Adrenal gland (tissue), 12 donors: ENCODE data around the gene RPTOR. TPM values are rescaled to one million over a fixed set of nuclear protein-coding genes. Genes with fewer than 3 reads are reported as not detected.

Experiments
- DNase-seq, 7 donors: peaks; one replicate each; pipeline ENCODE4 v3.0.0-alpha.2; 2019 to 2020
- H3K27ac ChIP-seq, 5 donors: fragments of 200-600 bp; sonication (generic) in 4 of 5; 1 replicate in 3 of 5; 2 replicates in 2 of 5; pipeline versions ENCODE4 v1.5.1 to v1.8.0; 2016 to 2020; ENCODE audit warnings: mild to moderate bottlenecking in 1 of 5
- H3K27me3 ChIP-seq: fragments of 200-600 bp; 2 replicates; pipeline ENCODE4 v1.8.0; 2021
- H3K36me3 ChIP-seq, 2 donors: fragments of 200-600 bp; replicated peaks in 1 of 2; 1 replicate in 1 of 2; 2 replicates in 1 of 2; pipeline versions ENCODE4 v1.5.1 to v1.8.0; 2018 to 2022
- H3K4me1 ChIP-seq, 2 donors: fragments of 200-600 bp; replicated peaks in 1 of 2; 1 replicate in 1 of 2; 2 replicates in 1 of 2; pipeline versions ENCODE4 v1.5.1 to v1.8.0; 2018 to 2021
- H3K4me3 ChIP-seq, 4 donors: fragments of 200-600 bp; sonication (generic) in 3 of 4; one replicate each; pipeline ENCODE4 v1.5.1; 2016 to 2018
- H3K9me3 ChIP-seq, 3 donors: fragments of 200-600 bp; sonication (generic) in 1 of 3; replicated peaks in 1 of 3; 1 replicate in 2 of 3; 2 replicates in 1 of 3; pipeline versions ENCODE4 v1.5.1 to v1.8.0; 2016 to 2021
- POLR2A ChIP-seq, 2 donors: fragments of 450-650 bp; IDR thresholded peaks; one replicate each; pipeline ENCODE4 v1.6.1; 2017; ENCODE audit warnings: antibody characterized with exemption in 2 of 2, mild to moderate bottlenecking in 2 of 2, moderate library complexity in 1 of 2
- WGBS, 4 donors: extraction: QIAGEN DNeasy Blood & Tissue Kit in 2 of 4; methylation state at CpG; one replicate each; pipeline versions ENCODE4 v1.1.5 to v1.1.7; 2013 to 2017; 5-methylcytosine and 5-hydroxymethylcytosine counted together
- intact Hi-C, 2 donors: fragments of 100-400 bp; cut with DNase I; formaldehyde crosslinking; loops; one replicate each; pipeline versions ENCODE4 v1.14.1 to v1.15.0; 2022 to 2023
- polyA plus RNA-seq, 3 donors: library from polyadenylated mRNA; stranded (reverse); fragments of 200-250 nt in 2 of 3; fragments of 350-450 nt in 1 of 3; fragmentation: Illumina TruSeq in 1 of 3; extraction: RNeasy Lipid Tissue Mini Kit (QIAGEN cat#74804) in 1 of 3; gene quantifications; one replicate each; pipeline ENCODE4 v1.2.3, GENCODE V29; 2013 to 2014
- total RNA-seq, 9 donors: library from RNA; depleted of rRNA in 4 of 9; stranded (reverse); fragments of >200 nt in 4 of 9; fragments of 120-200 nt in 1 of 9; fragmentation: NEBNext Ultra II Directional in 1 of 9; extraction: Animal tissue kit (Norgen Biotek cat#: 25700) in 1 of 9; gene quantifications; one replicate each; pipeline versions ENCODE4 v1.1.0 to v1.2.4, GENCODE V29; 2013 to 2023
- TF ChIP-seq, protein P1 (sequence below), 6 experiments: fragments of 450-650 bp in 4 of 6; fragments of 200-600 bp in 2 of 6; sonication (generic) in 1 of 6; IDR thresholded peaks; 1 replicate in 5 of 6; 2 replicates in 1 of 6; pipeline versions ENCODE4 v1.5.1 to v1.8.0; 2016 to 2021; ENCODE audit warnings: antibody characterized with exemption in 6 of 6, mild to moderate bottlenecking in 2 of 6, moderate library complexity in 1 of 6
- donor health status: healthy with polysubstance abuse.
- donor health status: Bipolar disorder and iron deficiency.
- donor health status: DM: yes; HTN: yes; CAD: no.
- donor health status: DM: no; HTN: no; CAD: no.
- donor health status: DM: no; HTN: no; CAD: no.
- donor health status: DM: yes; HTN: yes; CAD: no.

The RPTOR gene
- total and polyA plus RNA-seq, 12 donors, result 9.7 to 53.3 (median 29.7) TPM

DNA sequence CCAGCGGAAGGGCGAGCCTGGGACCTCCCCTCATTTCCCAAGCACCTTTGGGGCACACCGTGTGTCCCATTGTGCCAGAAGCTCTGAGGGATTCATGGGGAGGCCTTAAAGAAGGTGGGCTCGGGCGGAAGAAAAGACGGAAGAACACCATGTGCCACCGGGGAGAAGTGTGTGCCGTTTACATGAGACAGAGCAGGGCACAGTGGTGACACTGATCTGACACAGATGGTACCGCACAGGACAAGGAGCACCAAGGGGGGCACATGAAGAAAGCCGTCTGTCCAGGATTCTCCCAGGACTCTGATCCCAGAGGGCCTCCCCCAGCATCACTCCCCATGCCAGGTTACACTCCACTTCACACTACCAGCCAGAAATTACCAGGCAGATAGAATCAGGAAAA is 318.3 kb downstream of the RPTOR start:
- Histone ChIP-seq H3K36me3 (no peaks in the 10 kb centered on the region), H3K4me1 (peaks cover 5 to 8% of the 10 kb centered on the region in 2 donors), H3K27ac (no peak overlapping the region), H3K4me3 (no peak overlapping the region), H3K9me3 (no peaks in the 10 kb centered on the region), H3K27me3 (no peaks in the 10 kb centered on the region)
- intact Hi-C loops, result loop anchor here in 1 of 2 donors (10.0 kb wide), 1 partner anchor 438 kb away; no protein-coding TSS in a partner anchor
- DNase-seq, result no peak
- WGBS, 4 donors, result 94 to 98% (median 96%) methylated on average over 10 of the region's 10 CpGs
- TF ChIP-seq, protein P1, sequence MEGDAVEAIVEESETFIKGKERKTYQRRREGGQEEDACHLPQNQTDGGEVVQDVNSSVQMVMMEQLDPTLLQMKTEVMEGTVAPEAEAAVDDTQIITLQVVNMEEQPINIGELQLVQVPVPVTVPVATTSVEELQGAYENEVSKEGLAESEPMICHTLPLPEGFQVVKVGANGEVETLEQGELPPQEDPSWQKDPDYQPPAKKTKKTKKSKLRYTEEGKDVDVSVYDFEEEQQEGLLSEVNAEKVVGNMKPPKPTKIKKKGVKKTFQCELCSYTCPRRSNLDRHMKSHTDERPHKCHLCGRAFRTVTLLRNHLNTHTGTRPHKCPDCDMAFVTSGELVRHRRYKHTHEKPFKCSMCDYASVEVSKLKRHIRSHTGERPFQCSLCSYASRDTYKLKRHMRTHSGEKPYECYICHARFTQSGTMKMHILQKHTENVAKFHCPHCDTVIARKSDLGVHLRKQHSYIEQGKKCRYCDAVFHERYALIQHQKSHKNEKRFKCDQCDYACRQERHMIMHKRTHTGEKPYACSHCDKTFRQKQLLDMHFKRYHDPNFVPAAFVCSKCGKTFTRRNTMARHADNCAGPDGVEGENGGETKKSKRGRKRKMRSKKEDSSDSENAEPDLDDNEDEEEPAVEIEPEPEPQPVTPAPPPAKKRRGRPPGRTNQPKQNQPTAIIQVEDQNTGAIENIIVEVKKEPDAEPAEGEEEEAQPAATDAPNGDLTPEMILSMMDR (IDR thresholded peaks at IDR 0.05), result no peak

DNA sequence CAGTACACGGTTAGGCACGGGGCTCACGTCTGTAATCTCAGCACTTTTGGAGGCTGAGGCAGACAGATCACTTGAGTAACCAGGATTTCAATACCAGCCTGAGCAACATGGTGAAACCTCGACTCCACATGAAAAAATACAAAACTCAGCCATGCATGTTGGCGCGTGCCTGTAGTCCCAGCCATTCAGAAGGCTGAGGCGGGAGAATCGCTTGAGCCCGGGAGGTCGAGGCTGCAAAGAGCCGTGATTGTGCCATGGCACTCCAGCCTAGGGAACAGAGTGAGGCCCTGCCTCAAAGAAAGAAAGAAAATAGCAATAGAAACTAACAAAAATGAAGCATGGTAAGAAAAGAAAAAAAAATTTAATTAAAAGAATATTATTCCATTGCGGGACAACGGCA is 319.0 kb downstream of the RPTOR start:
- peaks cover 5 to 8% of the 10 kb centered on the region in 2 donors for H3K4me1 ChIP-seq
- H3K27me3 ChIP-seq, result no peaks in the 10 kb centered on the region
- TF ChIP-seq, protein P1 (IDR thresholded peaks at IDR 0.05), result no peak
- no peak for TF ChIP-seq POLR2A (IDR thresholded peaks at IDR 0.05)
- H3K4me3 ChIP-seq, result no peak overlapping the region
- no peaks in the 10 kb centered on the region for H3K36me3 ChIP-seq
- intact Hi-C loops, result loop anchor here in 1 of 2 donors (10.0 kb wide), 1 partner anchor 439 kb away; no protein-coding TSS in a partner anchor
- no peaks in the 10 kb centered on the region for H3K9me3 ChIP-seq
- no peak overlapping the region for H3K27ac ChIP-seq
- DNase-seq, result peak in 1 of 7 donors; percentile 5
- WGBS, 4 donors, result 95 to 98% (median 98%) methylated on average over 13 of the region's 13 CpGs

DNA sequence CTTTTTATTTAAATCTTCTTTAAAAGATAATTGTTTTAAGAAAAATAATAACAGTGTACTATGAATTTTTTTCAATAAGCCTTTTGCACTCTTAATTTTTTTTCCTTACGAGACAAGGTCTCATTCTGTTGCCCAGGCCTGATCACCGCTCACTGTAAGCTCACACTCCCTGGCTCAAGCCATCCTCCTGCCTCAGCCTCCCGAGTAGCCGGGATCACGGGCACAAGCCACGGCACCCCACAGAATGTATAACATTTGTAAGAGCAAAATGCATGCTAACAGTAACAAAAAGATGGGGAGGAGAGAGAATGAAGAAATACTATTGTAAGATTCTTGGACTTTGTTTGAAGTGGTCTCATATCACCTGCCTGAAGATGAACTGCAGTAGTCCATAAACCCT is 320.1 kb downstream of the RPTOR start:
- 93 to 99% (median 98%) methylated on average over 6 of the region's 6 CpGs for WGBS, 4 donors

DNA sequence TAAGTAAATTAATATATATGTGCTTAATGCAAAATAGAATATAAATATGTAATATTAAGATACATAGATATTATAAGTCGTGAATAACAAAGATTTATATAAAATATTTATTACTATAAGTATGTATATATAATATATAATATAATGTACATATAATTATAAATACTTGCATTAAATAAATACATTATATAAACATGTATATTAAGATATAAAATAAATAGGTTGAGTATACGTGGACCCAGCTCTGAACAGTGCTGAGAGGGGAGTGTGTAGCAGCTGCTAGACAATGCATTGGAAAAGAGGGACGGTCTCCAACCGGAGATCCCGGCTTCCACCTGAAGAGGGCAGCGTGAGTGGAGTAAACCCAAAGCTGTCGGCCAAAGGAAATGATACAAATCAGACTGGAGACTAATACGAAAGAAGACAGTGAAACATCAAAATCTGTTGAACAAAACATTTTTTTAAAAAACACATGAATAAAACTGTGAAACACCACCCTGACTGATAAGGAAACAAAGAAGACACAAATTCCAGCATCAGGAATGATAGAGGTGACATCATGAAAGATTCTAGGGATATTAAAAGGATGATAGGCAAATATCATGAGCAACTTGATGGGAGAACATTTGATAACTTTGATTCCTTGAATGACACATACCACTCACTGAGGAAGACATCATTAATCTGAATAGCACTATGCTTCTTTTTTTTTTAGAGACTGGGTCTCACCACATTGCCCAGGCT is 321.6 kb downstream of the RPTOR start:
- DNase-seq, result peak; percentile 62 to 92 (median 74)

More for the DNA sequence above, 320.1 kb downstream of the RPTOR start:
- Histone ChIP-seq H3K4me3 (no peak overlapping the region), H3K4me1 (no peaks in the 10 kb centered on the region), H3K27me3 (no peaks in the 10 kb centered on the region), H3K36me3 (no peaks in the 10 kb centered on the region), H3K27ac (no peak overlapping the region), H3K9me3 (no peaks in the 10 kb centered on the region)
- intact Hi-C loops, result loop anchor here in 1 of 2 donors (10.0 kb wide), 1 partner anchor 440 kb away; no protein-coding TSS in a partner anchor
- peak in 1 of 7 donors; percentile 8 for DNase-seq
- TF ChIP-seq POLR2A (IDR thresholded peaks at IDR 0.05), result no peak
- TF ChIP-seq, protein P1 (IDR thresholded peaks at IDR 0.05), result no peak

More for the DNA sequence above, 321.6 kb downstream of the RPTOR start:
- no peak overlapping the region for H3K4me3 ChIP-seq
- WGBS, 4 donors, result 14 to 19% (median 16%) methylated on average over 8 of the region's 8 CpGs
- no peak for TF ChIP-seq POLR2A (IDR thresholded peaks at IDR 0.05)
- TF ChIP-seq, protein P1 (IDR thresholded peaks at IDR 0.05), result peak; percentile 54 to 75 (median 70)
- no peaks in the 10 kb centered on the region for H3K36me3 ChIP-seq
- H3K27ac ChIP-seq, result no peak overlapping the region
- no peaks in the 10 kb centered on the region for H3K9me3 ChIP-seq
- no peaks in the 10 kb centered on the region for H3K4me1 ChIP-seq
- no peaks in the 10 kb centered on the region for H3K27me3 ChIP-seq
- intact Hi-C loops, result loop anchor here in 1 of 2 donors (10.0 kb wide), 1 partner anchor 441 kb away; no protein-coding TSS in a partner anchor
